ENCODE data around the gene CCNI2.

CCNI2 gene

GRCh38 chr5:132761321-132762240 lies 14.4 kb downstream of the CCNI2 start:
- Histone ChIP-seq H3K27me3 (ENCODE audit: control insufficient read depth, insufficient read depth, low read length) (no peaks in the 10 kb centered on the region), H3K4me1 (ENCODE audit: control insufficient read depth, insufficient read depth, low read length) (no peaks in the 10 kb centered on the region), H3K36me3 (ENCODE audit: insufficient read depth, low read length) (peaks cover 57% of the 10 kb centered on the region), H3K9ac (ENCODE audit: low read depth, low read length) (no peak overlapping the region), H3K4me3 (ENCODE audit: low read length) (no peak overlapping the region), H3K4me2 (ENCODE audit: low read length) (no peak overlapping the region), H3K9me3 (replicated peaks; ENCODE audit: low read length) (no peaks in the 10 kb centered on the region)

DNA sequence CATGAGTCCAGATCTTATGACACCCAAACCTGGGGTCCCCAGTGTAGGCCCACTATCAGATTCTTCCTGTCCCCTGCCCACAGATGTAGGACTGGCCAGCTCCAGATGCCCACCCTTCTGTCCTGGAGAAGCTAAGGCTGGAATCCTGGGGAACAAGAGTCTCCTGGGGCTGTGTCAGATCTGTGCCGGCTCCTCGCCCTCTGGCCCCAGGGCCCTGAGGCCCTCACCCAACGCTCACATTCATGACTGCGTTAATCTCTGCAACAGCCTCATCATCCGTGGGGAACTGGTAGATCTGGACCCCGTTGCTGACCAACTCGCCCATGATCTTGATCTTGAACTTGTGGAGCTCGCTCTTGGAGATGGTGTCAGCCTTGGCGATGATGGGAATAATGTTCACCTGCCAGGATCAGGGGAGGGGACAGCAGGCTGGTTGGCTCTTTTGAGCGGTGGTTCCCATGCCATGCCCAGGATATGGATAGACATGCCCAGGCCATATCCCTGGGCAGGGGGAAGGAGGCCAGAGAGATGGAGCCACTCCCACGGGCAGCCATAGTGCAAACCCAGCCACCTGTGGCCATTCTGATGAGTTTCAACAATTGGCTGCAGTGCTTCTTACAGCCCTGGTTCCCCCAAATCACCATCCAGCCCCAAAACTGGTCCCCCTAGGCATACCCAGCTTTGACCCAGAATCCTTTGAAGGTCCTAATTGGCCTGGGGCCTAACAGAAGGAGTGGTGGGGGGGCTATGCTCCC lies 15.2 kb downstream of the CCNI2 start:
- H3K4me2 ChIP-seq (ENCODE audit: low read length), result no peak overlapping the region
- no peaks in the 10 kb centered on the region for H3K27me3 ChIP-seq (ENCODE audit: control insufficient read depth, insufficient read depth, low read length)
- H3K4me1 ChIP-seq (ENCODE audit: control insufficient read depth, insufficient read depth, low read length), result peaks cover 6% of the 10 kb centered on the region
- H3K9ac ChIP-seq (ENCODE audit: low read depth, low read length), result no peak overlapping the region
- H3K36me3 ChIP-seq (ENCODE audit: insufficient read depth, low read length), result peaks cover 57% of the 10 kb centered on the region
- no peak overlapping the region for H3K4me3 ChIP-seq (ENCODE audit: low read length)
- H3K9me3 ChIP-seq (replicated peaks; ENCODE audit: low read length), result no peaks in the 10 kb centered on the region

DNA sequence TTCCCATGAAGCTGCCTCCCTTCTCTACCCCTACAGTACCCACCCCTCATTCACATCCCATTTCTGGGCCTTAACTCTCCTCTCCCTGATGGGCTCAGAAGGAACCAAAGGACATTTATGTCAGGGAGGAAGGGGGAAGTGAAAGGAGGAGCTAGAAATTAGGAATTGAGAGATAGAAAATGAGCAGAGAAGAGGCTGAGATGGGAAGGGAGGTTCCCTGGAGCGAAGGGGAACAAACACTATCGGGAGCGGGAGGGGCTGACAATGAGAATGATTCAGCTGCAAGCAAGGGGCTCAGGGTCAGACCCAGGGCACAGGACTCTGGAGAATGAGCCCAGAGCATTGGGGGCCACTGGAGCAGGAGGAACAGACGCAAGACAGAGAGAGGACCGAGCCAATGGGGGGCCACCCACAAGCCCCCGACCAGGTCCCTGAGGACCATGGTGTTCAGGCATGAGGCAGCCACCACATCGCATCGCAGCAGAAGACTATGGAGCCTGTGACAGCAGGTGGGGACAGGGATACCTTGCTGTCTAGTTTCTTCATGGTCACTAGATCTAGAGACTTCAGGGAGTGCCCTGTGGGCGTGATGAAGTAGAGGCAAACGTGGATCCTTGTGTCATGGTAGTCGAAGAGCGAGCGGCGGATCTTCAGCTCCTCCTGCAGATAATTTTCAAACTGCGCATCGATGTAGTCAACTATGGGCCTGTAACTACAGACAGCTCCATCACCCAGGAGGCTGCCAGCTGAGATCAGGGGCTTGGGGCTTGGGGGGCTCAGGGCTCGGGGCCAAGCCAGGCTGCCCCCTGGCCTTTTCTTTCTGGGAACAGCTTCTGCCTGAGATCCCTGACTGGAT lies 16.2 kb downstream of the CCNI2 start:
- H3K9ac ChIP-seq (ENCODE audit: low read depth, low read length), result no peak overlapping the region
- peaks cover 51% of the 10 kb centered on the region for H3K36me3 ChIP-seq (ENCODE audit: insufficient read depth, low read length)
- no peaks in the 10 kb centered on the region for H3K27me3 ChIP-seq (ENCODE audit: control insufficient read depth, insufficient read depth, low read length)
- H3K4me1 ChIP-seq (ENCODE audit: control insufficient read depth, insufficient read depth, low read length), result peaks cover 16% of the 10 kb centered on the region
- H3K9me3 ChIP-seq (replicated peaks; ENCODE audit: low read length), result no peaks in the 10 kb centered on the region
- no peak overlapping the region for H3K4me3 ChIP-seq (ENCODE audit: low read length)
- H3K4me2 ChIP-seq (ENCODE audit: low read length), result no peak overlapping the region

GRCh38 chr5:132764051-132764450 lies 16.8 kb downstream of the CCNI2 start:
- Histone ChIP-seq H3K27me3 (ENCODE audit: control insufficient read depth, insufficient read depth, low read length) (no peaks in the 10 kb centered on the region), H3K9me3 (replicated peaks; ENCODE audit: low read length) (no peaks in the 10 kb centered on the region), H3K4me1 (ENCODE audit: control insufficient read depth, insufficient read depth, low read length) (peaks cover 18% of the 10 kb centered on the region), H3K4me3 (ENCODE audit: low read length) (no peak overlapping the region), H3K36me3 (ENCODE audit: insufficient read depth, low read length) (peaks cover 45% of the 10 kb centered on the region), H3K4me2 (ENCODE audit: low read length) (no peak overlapping the region), H3K9ac (ENCODE audit: low read depth, low read length) (no peak overlapping the region)

GRCh38 chr5:132764671-132765238 lies 17.5 kb downstream of the CCNI2 start:
- H3K4me1 ChIP-seq (ENCODE audit: control insufficient read depth, insufficient read depth, low read length), result peaks cover 18% of the 10 kb centered on the region
- no peaks in the 10 kb centered on the region for H3K9me3 ChIP-seq (replicated peaks; ENCODE audit: low read length)
- no peaks in the 10 kb centered on the region for H3K27me3 ChIP-seq (ENCODE audit: control insufficient read depth, insufficient read depth, low read length)
- H3K9ac ChIP-seq (ENCODE audit: low read depth, low read length), result no peak overlapping the region
- H3K4me3 ChIP-seq (ENCODE audit: low read length), result no peak overlapping the region
- no peak overlapping the region for H3K4me2 ChIP-seq (ENCODE audit: low read length)
- H3K36me3 ChIP-seq (ENCODE audit: insufficient read depth, low read length), result peaks cover 42% of the 10 kb centered on the region

DNA sequence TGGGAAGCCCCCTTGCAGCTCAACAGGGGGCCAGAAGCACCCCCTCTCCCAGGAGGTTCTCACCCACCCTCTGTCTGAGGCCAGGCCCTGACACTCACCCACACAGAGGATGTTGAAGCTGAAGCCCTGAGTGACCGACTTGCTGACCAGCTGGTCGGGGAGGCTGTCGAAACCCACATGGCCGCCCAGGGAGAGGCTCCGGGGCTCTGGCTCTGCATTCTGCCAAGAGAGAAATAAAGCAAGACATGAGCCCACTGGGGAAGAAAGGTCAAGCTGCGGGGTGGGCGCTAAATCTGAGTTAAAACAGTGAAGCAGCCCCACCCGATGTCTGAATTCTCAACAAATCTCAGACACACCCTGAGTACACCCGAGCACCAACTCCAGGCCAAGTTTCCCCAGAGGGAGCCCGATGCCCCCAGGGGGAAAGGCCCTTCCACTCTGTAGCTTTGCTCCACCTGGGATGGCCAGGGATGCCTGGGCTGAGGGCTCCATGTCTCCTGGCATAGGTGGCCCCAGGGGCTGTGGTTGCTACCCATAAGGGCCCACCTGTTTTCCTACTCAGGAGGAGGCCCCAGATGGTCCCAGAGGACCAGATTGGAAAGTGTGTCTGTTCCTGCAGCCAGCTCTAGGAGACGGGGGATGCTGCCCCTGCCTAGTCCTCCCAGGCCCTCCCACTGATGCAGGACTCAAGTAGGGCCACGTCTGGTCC lies 18.2 kb downstream of the CCNI2 start:
- H3K9ac ChIP-seq (ENCODE audit: low read depth, low read length), result no peak overlapping the region
- peaks cover 18% of the 10 kb centered on the region for H3K4me1 ChIP-seq (ENCODE audit: control insufficient read depth, insufficient read depth, low read length)
- H3K36me3 ChIP-seq (ENCODE audit: insufficient read depth, low read length), result peaks cover 37% of the 10 kb centered on the region
- no peak overlapping the region for H3K4me3 ChIP-seq (ENCODE audit: low read length)
- H3K27me3 ChIP-seq (ENCODE audit: control insufficient read depth, insufficient read depth, low read length), result no peaks in the 10 kb centered on the region
- H3K4me2 ChIP-seq (ENCODE audit: low read length), result no peak overlapping the region
- H3K9me3 ChIP-seq (replicated peaks; ENCODE audit: low read length), result no peaks in the 10 kb centered on the region

- Histone ChIP-seq H3K4me3 (ENCODE audit: low read length) (no peak overlapping the region), H3K36me3 (ENCODE audit: insufficient read depth, low read length) (peaks cover 31% of the 10 kb centered on the region), H3K27me3 (ENCODE audit: control insufficient read depth, insufficient read depth, low read length) (no peaks in the 10 kb centered on the region), H3K4me1 (ENCODE audit: control insufficient read depth, insufficient read depth, low read length) (peaks cover 22% of the 10 kb centered on the region), H3K9me3 (replicated peaks; ENCODE audit: low read length) (no peaks in the 10 kb centered on the region), H3K4me2 (ENCODE audit: low read length) (no peak overlapping the region), H3K9ac (ENCODE audit: low read depth, low read length) (no peak overlapping the region)
Measured at GRCh38 chr5:132766020-132766805, 19.0 kb downstream of the CCNI2 start.

DNA sequence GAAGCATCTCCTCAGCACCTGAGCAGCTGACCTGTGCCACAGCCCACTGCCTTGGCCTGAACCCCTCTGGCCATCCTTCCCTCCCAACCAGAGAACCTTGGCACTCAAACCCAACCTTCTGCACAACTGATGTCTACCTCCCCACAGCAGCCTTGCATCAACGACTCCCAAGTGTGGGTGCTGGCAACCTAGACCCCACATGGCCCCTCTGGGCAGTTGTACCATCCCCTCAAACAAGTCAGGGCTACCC lies 19.5 kb downstream of the CCNI2 start:
- Histone ChIP-seq H3K4me3 (ENCODE audit: low read length) (no peak overlapping the region), H3K9me3 (replicated peaks; ENCODE audit: low read length) (no peaks in the 10 kb centered on the region), H3K27me3 (ENCODE audit: control insufficient read depth, insufficient read depth, low read length) (no peaks in the 10 kb centered on the region), H3K36me3 (ENCODE audit: insufficient read depth, low read length) (peaks cover 26% of the 10 kb centered on the region), H3K4me1 (ENCODE audit: control insufficient read depth, insufficient read depth, low read length) (peaks cover 26% of the 10 kb centered on the region), H3K9ac (ENCODE audit: low read depth, low read length) (no peak overlapping the region), H3K4me2 (ENCODE audit: low read length) (no peak overlapping the region)

DNA sequence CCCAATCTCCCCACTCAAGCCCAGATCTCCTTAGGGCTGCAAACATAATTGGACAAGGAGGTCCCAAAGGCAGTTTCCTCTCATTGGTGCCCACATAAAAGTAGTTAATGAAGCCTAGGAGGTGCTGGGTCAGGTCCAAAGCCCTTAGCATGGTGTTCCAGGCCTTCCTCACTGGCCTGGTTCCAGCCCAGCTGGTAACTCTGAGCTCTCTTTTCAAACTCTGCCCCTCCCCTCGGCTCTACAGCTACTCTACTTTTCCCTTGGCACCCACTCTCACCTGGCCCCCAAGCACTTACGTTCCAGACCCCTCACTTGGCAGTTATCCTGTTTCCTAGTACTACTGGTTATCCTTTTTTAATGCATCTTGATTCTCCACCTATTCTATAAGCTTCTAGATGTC lies 19.9 kb downstream of the CCNI2 start:
- H3K27me3 ChIP-seq (ENCODE audit: control insufficient read depth, insufficient read depth, low read length), result no peaks in the 10 kb centered on the region
- peak overlapping the region; percentile 21 for H3K4me2 ChIP-seq (ENCODE audit: low read length)
- no peak overlapping the region for H3K9ac ChIP-seq (ENCODE audit: low read depth, low read length)
- H3K4me1 ChIP-seq (ENCODE audit: control insufficient read depth, insufficient read depth, low read length), result peaks cover 30% of the 10 kb centered on the region
- H3K4me3 ChIP-seq (ENCODE audit: low read length), result no peak overlapping the region
- no peaks in the 10 kb centered on the region for H3K9me3 ChIP-seq (replicated peaks; ENCODE audit: low read length)
- peaks cover 24% of the 10 kb centered on the region for H3K36me3 ChIP-seq (ENCODE audit: insufficient read depth, low read length)

GRCh38 chr5:132768485-132768868 lies 21.3 kb downstream of the CCNI2 start:
- H3K4me2 ChIP-seq (ENCODE audit: low read length), result no peak overlapping the region
- no peak overlapping the region for H3K9ac ChIP-seq (ENCODE audit: low read depth, low read length)
- H3K27me3 ChIP-seq (ENCODE audit: control insufficient read depth, insufficient read depth, low read length), result no peaks in the 10 kb centered on the region
- H3K4me1 ChIP-seq (ENCODE audit: control insufficient read depth, insufficient read depth, low read length), result peaks cover 34% of the 10 kb centered on the region
- peaks cover 11% of the 10 kb centered on the region for H3K36me3 ChIP-seq (ENCODE audit: insufficient read depth, low read length)
- H3K9me3 ChIP-seq (replicated peaks; ENCODE audit: low read length), result no peaks in the 10 kb centered on the region
- H3K4me3 ChIP-seq (ENCODE audit: low read length), result no peak overlapping the region

Measured in skeletal muscle satellite cell (primary cell).